GM21423 (cell line): ENCODE measurements around the gene MEIOB.

Experiments
- ATAC-seq: cut with Tn5 transposase; IDR thresholded peaks from one replicate; pipeline ENCODE4 v1.9.1; 2021; ENCODE audit warnings: mild to moderate bottlenecking, moderate library complexity; ENCODE audit not compliant: unreplicated experiment

Gene MEIOB

GRCh38 chr16:1789643-1790045 lies 82.3 kb downstream of the MEIOB start:
- ATAC-seq: no peak

GRCh38 chr16:1788708-1789100 lies 83.3 kb downstream of the MEIOB start:
- ATAC-seq: no peak

DNA sequence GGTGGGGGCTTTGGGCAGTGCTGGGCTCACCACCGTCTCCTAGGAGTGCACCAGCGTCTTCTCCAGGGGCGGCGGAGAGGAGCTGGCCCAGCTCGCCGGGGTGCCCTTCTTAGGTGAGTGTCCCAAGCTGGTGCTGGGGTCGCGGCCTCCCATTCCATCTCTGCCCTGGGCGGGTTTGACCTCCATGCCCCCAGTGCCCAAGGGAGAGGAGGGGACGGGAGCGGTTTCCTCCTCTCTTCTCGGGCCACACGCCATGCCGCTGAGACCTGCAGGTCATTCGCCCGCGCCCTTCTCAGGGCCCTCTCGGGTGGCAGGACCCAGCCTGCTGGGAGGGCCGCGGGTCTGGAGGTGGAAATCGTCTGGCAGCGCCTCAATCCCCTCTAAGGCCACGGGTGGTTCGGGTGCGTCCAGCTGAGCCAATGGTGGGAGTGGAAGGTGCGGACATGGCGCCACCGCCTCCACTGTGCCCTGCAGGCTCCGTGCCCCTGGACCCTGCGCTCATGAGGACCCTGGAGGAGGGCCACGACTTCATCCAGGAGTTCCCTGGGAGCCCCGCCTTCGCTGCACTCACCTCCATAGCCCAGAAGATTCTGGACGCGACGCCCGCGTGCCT lies 83.8 kb downstream of the MEIOB start:
- no peak for ATAC-seq

DNA sequence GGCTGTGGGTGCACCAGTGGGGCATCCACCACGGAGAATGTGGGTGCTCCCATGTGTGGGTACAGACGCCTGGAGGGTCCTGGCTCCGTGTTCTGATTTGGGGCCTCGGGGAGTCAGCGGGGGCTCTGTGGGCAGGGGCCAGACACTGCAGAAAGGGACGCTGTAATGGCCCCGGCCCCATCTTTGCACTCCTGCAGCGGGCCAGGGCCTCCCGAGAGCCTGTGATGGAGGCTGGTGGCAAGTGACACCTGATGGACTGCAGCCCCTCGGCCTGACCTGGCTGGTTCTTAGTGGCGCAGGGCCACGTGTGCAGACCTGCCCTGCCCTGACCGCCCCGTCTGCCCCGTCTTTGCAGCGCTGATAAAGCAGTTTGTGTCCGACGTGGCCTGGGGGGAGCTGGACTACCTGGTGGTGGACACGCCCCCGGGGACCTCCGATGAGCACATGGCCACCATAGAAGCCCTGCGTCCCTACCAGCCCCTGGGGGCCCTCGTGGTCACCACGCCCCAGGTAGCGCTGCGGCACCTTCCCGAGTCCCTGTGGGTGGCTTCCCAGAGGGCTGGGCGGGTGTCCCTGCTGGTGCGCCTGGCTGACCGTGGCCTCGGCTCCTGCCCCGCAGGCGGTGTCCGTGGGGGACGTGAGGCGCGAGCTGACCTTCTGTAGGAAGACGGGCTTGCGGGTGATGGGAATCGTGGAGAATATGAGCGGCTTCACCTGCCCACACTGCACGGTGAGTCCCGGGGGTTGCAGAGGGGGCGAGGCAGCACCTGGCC lies 84.5 kb downstream of the MEIOB start:
- ATAC-seq: no peak

GRCh38 chr16:1787056-1787321 lies 85.0 kb downstream of the MEIOB start:
- no peak for ATAC-seq

DNA sequence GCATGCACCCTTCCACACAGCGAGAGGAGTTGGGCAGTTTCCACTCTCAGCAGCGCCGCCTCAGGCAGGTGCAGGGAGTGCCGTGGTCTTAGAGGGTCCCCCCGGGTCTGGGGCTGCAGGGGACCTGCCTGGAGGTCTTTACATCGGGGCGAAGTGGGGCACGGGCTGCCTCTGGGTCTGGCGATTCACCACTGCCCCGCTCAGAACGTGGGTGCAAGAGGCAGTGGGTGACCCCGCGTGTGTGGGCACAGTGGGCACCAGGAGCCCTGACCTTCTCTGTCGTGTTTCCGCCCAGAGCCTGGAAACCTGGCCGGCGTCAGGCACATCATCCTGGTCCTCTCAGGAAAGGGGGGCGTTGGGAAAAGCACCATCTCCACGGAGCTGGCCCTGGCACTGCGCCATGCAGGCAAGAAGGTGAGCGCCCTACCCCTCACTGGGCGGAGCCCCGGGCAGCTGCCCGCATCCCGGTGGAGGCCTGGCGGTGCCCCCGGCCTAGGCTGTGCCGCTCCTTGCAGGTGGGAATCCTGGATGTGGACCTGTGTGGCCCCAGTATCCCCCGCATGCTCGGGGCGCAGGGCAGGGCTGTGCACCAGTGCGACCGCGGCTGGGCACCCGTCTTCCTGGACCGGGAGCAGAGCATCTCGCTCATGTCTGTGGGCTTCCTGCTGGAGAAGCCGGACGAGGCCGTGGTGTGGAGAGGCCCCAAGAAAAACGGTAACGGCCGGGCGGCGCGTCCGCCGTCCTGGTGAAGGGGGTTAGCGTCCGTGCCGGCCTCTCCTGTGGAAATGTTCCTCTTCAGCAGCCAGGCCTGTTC lies 85.5 kb downstream of the MEIOB start:
- no peak for ATAC-seq

GRCh38 chr16:1785846-1786170 lies 86.2 kb downstream of the MEIOB start:
- ATAC-seq: no peak

GRCh38 chr16:1784977-1785845 lies 86.8 kb downstream of the MEIOB start:
- ATAC-seq: no peak
